OCI-LY3 (cell line): Measurements from ENCODE around the gene SPATS2L.
"Not testable (repeated sequence)": the region's sequence is repeated elsewhere in the genome, so short reads cannot be mapped to it uniquely, and the experiment has no call there.

Experiments used
- CTCF ChIP-seq: fragments of 200-600, 300-600 bp; sonication (generic); IDR thresholded peaks from 2 replicates; pipeline ENCODE4 v1.5.1; 2014; ENCODE audit warnings: antibody characterized with exemption, low read length, low read depth
- EZH2phosphoT487 ChIP-seq: fragments of 200-600 bp; shearing (Covaris generic); IDR thresholded peaks from 2 replicates; pipeline ENCODE4 v1.6.1; 2018; ENCODE audit warnings: antibody characterized with exemption, mixed run types, low read depth

GRCh38 chr2:200344202-200344601, 37.7 kb downstream of the SPATS2L start:
- not testable (repeated sequence) for TF ChIP-seq CTCF, EZH2phosphoT487
